Measurements from ENCODE around the gene KCNJ6. TPM values are rescaled to one million over a fixed set of nuclear protein-coding genes. Genes with fewer than 3 reads are reported as not detected.

Gene KCNJ6
- total RNA-seq, 1 experiment from 2014 or later, result 1.2 TPM

GRCh38 chr21:37659874-37660273 lies 256.4 kb downstream of the KCNJ6 start:
- H3K23ac ChIP-seq (ENCODE audit: insufficient read length, low read depth, low read length), result no peak overlapping the region
- no peaks in the 10 kb centered on the region for H3K4me1 ChIP-seq (ENCODE audit: insufficient read depth, low read length)
- DNase-seq, result no peak
- H3K56ac ChIP-seq (ENCODE audit: insufficient read length, low read depth, low read length), result no peak overlapping the region
- no peak overlapping the region for H3K14ac ChIP-seq (ENCODE audit: insufficient read depth, low read length)
- H4K91ac ChIP-seq (ENCODE audit: insufficient read length, low read depth, low read length), result no peak overlapping the region
- no peaks in the 10 kb centered on the region for H4K20me1 ChIP-seq (ENCODE audit: control insufficient read depth, insufficient read depth, insufficient read length)
- H3K27ac Mint-ChIP-seq, result no peak overlapping the region
- H3K79me1 ChIP-seq (ENCODE audit: insufficient read depth, low read depth, low read length, poor library complexity, severe bottlenecking), result no peaks in the 10 kb centered on the region
- no peak overlapping the region for H3K4ac ChIP-seq (ENCODE audit: low read depth, low read length)
- H2BK20ac ChIP-seq (ENCODE audit: low read depth, low read length, poor library complexity, severe bottlenecking), result no peak overlapping the region
- no peak overlapping the region for H3K27ac ChIP-seq (ENCODE audit: insufficient read length, low read depth, low read length)
- peaks cover under 1% of the 10 kb centered on the region for H3K9me3 ChIP-seq (ENCODE audit: control insufficient read depth, low read depth, low read length)
- no peak overlapping the region for H3T11ph ChIP-seq (ENCODE audit: low read length)
- peaks cover 3 to 7% of the 10 kb centered on the region in 2 experiments for H3K9me3 Mint-ChIP-seq
- no peaks in the 10 kb centered on the region for H3K27me3 ChIP-seq (ENCODE audit: insufficient read depth, low read length)
- no peak overlapping the region for H2BK5ac ChIP-seq (ENCODE audit: insufficient read length, low read length)
- no peak overlapping the region for H2BK15ac ChIP-seq (ENCODE audit: low read depth, low read length)
- H3K23me2 ChIP-seq (ENCODE audit: insufficient read length, low read depth, low read length, poor library complexity, severe bottlenecking), result no peaks in the 10 kb centered on the region
- H3K18ac ChIP-seq (ENCODE audit: insufficient read length, low read depth, low read length), result no peak overlapping the region
- H4K5ac ChIP-seq (ENCODE audit: insufficient read length, low read depth, low read length), result no peak overlapping the region
- H3K79me2 ChIP-seq (ENCODE audit: insufficient read depth, low read length), result no peaks in the 10 kb centered on the region
- no peak overlapping the region for H3K4me2 ChIP-seq (ENCODE audit: insufficient read depth, insufficient read length, low read length)
- H3K4me3 Mint-ChIP-seq, result no peak overlapping the region
- H2AK5ac ChIP-seq (ENCODE audit: insufficient read length, low read length), result no peak overlapping the region
- WGBS (ENCODE audit: extremely low coverage, insufficient read length, low lambda C conversion rate), result no CpG with 5 or more reads among the region's 1 CpG
- no peak overlapping the region for H2AFZ ChIP-seq (ENCODE audit: low read length)
- H2BK12ac ChIP-seq (ENCODE audit: insufficient read length, low read depth, low read length), result no peak overlapping the region
- no peak overlapping the region for H2BK120ac ChIP-seq (ENCODE audit: low read depth, low read length, poor library complexity, severe bottlenecking)
- no peak for TF ChIP-seq CTCF (conservative IDR thresholded peaks at IDR 0.05)
- H3K4me1 Mint-ChIP-seq, result peaks cover 0 to 5% of the 10 kb centered on the region in 2 experiments; a peak in 2 of 4 replicates
- no peak overlapping the region for H3K9ac ChIP-seq (ENCODE audit: extremely low read depth, insufficient read length, low read length)
- no peak overlapping the region for H4K8ac ChIP-seq (replicated peaks; ENCODE audit: insufficient read length, low read depth, low read length)
- H3K27me3 Mint-ChIP-seq (ENCODE audit: low read depth), result peaks cover 1% of the 10 kb centered on the region
- peaks cover 0 to 7% (median 2%) of the 10 kb centered on the region in 3 experiments; a peak in 5 of 7 replicates for H3K36me3 Mint-ChIP-seq (ENCODE audit: insufficient read depth in 1 of 3, low read depth in 3 of 3)

Data from H9 (cell line).